NCI-H82 treated with DMSO at 0.1 percent for 48 hours (cell line): ENCODE measurements around the gene ZNF436.
"Not testable (repeated sequence)": the region's sequence is repeated elsewhere in the genome, so short reads cannot be mapped to it uniquely, and the experiment has no call there.

Experiments used
- DNase-seq: peaks from one replicate; lab custom pipeline; 2025; ENCODE audit not compliant: unreplicated experiment; lab: John Stamatoyannopoulos, UW

Gene ZNF436

GRCh38 chr1:23393706-23394105 is 24.1 kb upstream of the ZNF436 start:
- no peak for DNase-seq

- DNase-seq = no peak
These were observed 22.7 kb upstream of the ZNF436 start for GRCh38 chr1:23392125-23392855.

GRCh38 chr1:23389837-23390321 is 20.2 kb upstream of the ZNF436 start:
- DNase-seq = no peak

- no peak for DNase-seq
These were observed 17.9 kb upstream of the ZNF436 start for GRCh38 chr1:23387494-23387893.

- no peak for DNase-seq
These were observed 15.5 kb upstream of the ZNF436 start for GRCh38 chr1:23385119-23385621.

GRCh38 chr1:23384312-23385058 is 14.8 kb upstream of the ZNF436 start:
- DNase-seq = no peak

- no peak for DNase-seq
These were observed 14.1 kb upstream of the ZNF436 start for GRCh38 chr1:23383577-23384311.

GRCh38 chr1:23381233-23381885 is 11.7 kb upstream of the ZNF436 start:
- DNase-seq = no peak

- DNase-seq = no peak
These were observed 11.1 kb upstream of the ZNF436 start for GRCh38 chr1:23380719-23381118.

- not testable (repeated sequence) for DNase-seq
These were observed 10.6 kb upstream of the ZNF436 start for GRCh38 chr1:23380236-23380635.

- DNase-seq = no peak
These were observed 7.5 kb upstream of the ZNF436 start for GRCh38 chr1:23376890-23377811.

GRCh38 chr1:23374079-23374735 is 4.6 kb upstream of the ZNF436 start:
- DNase-seq = not testable (repeated sequence)

- no peak for DNase-seq
These were observed 2.6 kb upstream of the ZNF436 start for GRCh38 chr1:23371987-23372880.

GRCh38 chr1:23370709-23371584 is 1.3 kb upstream of the ZNF436 start:
- peak; percentile 41 for DNase-seq

- no peak for DNase-seq
These were observed 683 bp upstream of the ZNF436 start for GRCh38 chr1:23370330-23370708.

GRCh38 chr1:23368562-23369334 is 888 bp downstream of the ZNF436 start:
- peak; percentile 83 for DNase-seq
